HEK293 (cell line): Measurements from ENCODE around the gene TBXA2R.

Experiments
- CTCF ChIA-PET: fragments of 350-600 bp; formaldehyde crosslinking; extraction: SDS; loops from one replicate; lab custom pipeline; 2021; ENCODE audit warnings: antibody characterized with exemption; lab: Yijun Ruan, JAX
- POLR2A ChIA-PET: fragments of 300-600 bp; formaldehyde crosslinking; extraction: SDS; loops from one replicate; lab custom pipeline; 2020; ENCODE audit warnings: antibody characterized with exemption, inconsistent platforms; lab: Yijun Ruan, JAX
- H3K27ac ChIP-seq: fragments of 200-500 bp; sonication (Bioruptor generic); 2 replicates; pipeline ENCODE4 v1.5.1; 2014; ENCODE audit warnings: low read depth, low read length, control low read depth, inconsistent platforms; ENCODE audit errors: extremely low read depth
- H3K36me3 ChIP-seq, 2 experiments: fragments of 200-500 bp in 1 of 2; sonication (Bioruptor generic) in 1 of 2; 1 replicate in 1 of 2; 2 replicates in 1 of 2; pipeline ENCODE4 v1.5.1; 2014 to 2017; ENCODE audit warnings: inconsistent platforms in 2 of 2, low read length in 2 of 2; ENCODE audit not compliant: control insufficient read depth in 2 of 2, insufficient read depth in 1 of 2
- H3K4me1 ChIP-seq: fragments of 200-500 bp; sonication (Bioruptor generic); 2 replicates; pipeline ENCODE4 v1.5.1; 2014; ENCODE audit warnings: mild to moderate bottlenecking, low read length, inconsistent platforms; ENCODE audit not compliant: control insufficient read depth, insufficient read depth
- H3K4me3 ChIP-seq: 2 replicates; pipeline ENCODE4 v1.5.1; 2011; ENCODE audit warnings: low read depth, mild to moderate bottlenecking, control low read depth, low read length, moderate library complexity
- H3K9me3 ChIP-seq: fragments of 200-500 bp; sonication (Bioruptor generic); 2 replicates; pipeline ENCODE4 v1.5.1; 2014; ENCODE audit warnings: low read depth, low read length, inconsistent platforms; ENCODE audit not compliant: control insufficient read depth, insufficient read depth
- GLIS1 ChIP-seq: fragments of 450-650 bp; formaldehyde crosslinking; IDR thresholded peaks from 2 replicates; pipeline ENCODE4 v1.5.1; 2016; ENCODE audit warnings: missing biosample characterization, missing genetic modification characterization
- GLIS2 ChIP-seq: fragments of 450-650 bp; formaldehyde crosslinking; IDR thresholded peaks from 2 replicates; pipeline ENCODE4 v1.5.1; 2016; ENCODE audit warnings: missing biosample characterization, missing genetic modification characterization
- KLF1 ChIP-seq: fragments of 450-650 bp; formaldehyde crosslinking; IDR thresholded peaks from 2 replicates; pipeline ENCODE4 v1.5.1; 2016; ENCODE audit warnings: missing biosample characterization, missing genetic modification characterization
- KLF7 ChIP-seq: fragments of 450-650 bp; formaldehyde crosslinking; IDR thresholded peaks from 2 replicates; pipeline ENCODE4 v1.5.1; 2016; ENCODE audit warnings: missing biosample characterization, missing genetic modification characterization, borderline replicate concordance
- ZFHX2 ChIP-seq: fragments of 450-650 bp; formaldehyde crosslinking; conservative IDR thresholded peaks from 2 replicates; pipeline ENCODE4 v1.5.1; 2016; ENCODE audit warnings: missing biosample characterization, missing genetic modification characterization
- ZFP69B ChIP-seq: fragments of 450-650 bp; formaldehyde crosslinking; IDR thresholded peaks from 2 replicates; pipeline ENCODE4 v1.5.1; 2016; ENCODE audit warnings: missing biosample characterization, missing genetic modification characterization
- ZIC2 ChIP-seq: fragments of 450-650 bp; formaldehyde crosslinking; IDR thresholded peaks from 2 replicates; pipeline ENCODE4 v1.5.1; 2016; ENCODE audit warnings: missing biosample characterization, missing genetic modification characterization
- ZNF324 ChIP-seq: fragments of 450-650 bp; formaldehyde crosslinking; IDR thresholded peaks from 2 replicates; pipeline ENCODE4 v1.5.1; 2016; ENCODE audit warnings: missing biosample characterization, missing genetic modification characterization
- ZNF335 ChIP-seq: fragments of 450-650 bp; formaldehyde crosslinking; conservative IDR thresholded peaks from 2 replicates; pipeline ENCODE4 v1.5.1; 2016; ENCODE audit warnings: missing biosample characterization, missing genetic modification characterization
- ZNF341 ChIP-seq: fragments of 450-650 bp; formaldehyde crosslinking; IDR thresholded peaks from 2 replicates; pipeline ENCODE4; 2016; ENCODE audit warnings: low read depth, missing biosample characterization, missing genetic modification characterization
- ZNF354C ChIP-seq: fragments of 450-650 bp; formaldehyde crosslinking; IDR thresholded peaks from 2 replicates; pipeline ENCODE4 v1.5.1; 2016; ENCODE audit warnings: missing biosample characterization, missing genetic modification characterization, low read depth, borderline replicate concordance
- ZNF37A ChIP-seq: fragments of 450-650 bp; IDR thresholded peaks from 2 replicates; pipeline ENCODE4 v1.5.1; 2018; ENCODE audit warnings: missing biosample characterization, missing genetic modification characterization
- ZNF423 ChIP-seq: fragments of 450-650 bp; formaldehyde crosslinking; IDR thresholded peaks from 2 replicates; pipeline ENCODE4 v1.5.1; 2016; ENCODE audit warnings: missing biosample characterization, missing genetic modification characterization
- ZNF501 ChIP-seq: fragments of 450-650 bp; formaldehyde crosslinking; IDR thresholded peaks from 2 replicates; pipeline ENCODE4 v1.5.1; 2016; ENCODE audit warnings: missing biosample characterization, missing genetic modification characterization
- ZNF571 ChIP-seq: fragments of 450-650 bp; formaldehyde crosslinking; IDR thresholded peaks from 2 replicates; pipeline ENCODE4 v1.5.0; 2017; ENCODE audit warnings: missing biosample characterization, missing genetic modification characterization
- ZNF600 ChIP-seq: fragments of 450-650 bp; formaldehyde crosslinking; IDR thresholded peaks from 2 replicates; pipeline ENCODE4 v1.5.1; 2016; ENCODE audit warnings: missing biosample characterization, missing genetic modification characterization
- ZNF654 ChIP-seq: fragments of 450-650 bp; formaldehyde crosslinking; IDR thresholded peaks from 2 replicates; pipeline ENCODE4 v1.5.1; 2016; ENCODE audit warnings: low read depth, missing biosample characterization, missing genetic modification characterization
- ZNF837 ChIP-seq: fragments of 450-650 bp; formaldehyde crosslinking; IDR thresholded peaks from 2 replicates; pipeline ENCODE4 v1.5.1; 2016; ENCODE audit warnings: missing biosample characterization, missing genetic modification characterization
- TF ChIP-seq, protein P1 (sequence below): fragments of 450-650 bp; formaldehyde crosslinking; conservative IDR thresholded peaks from 2 replicates; pipeline ENCODE4 v1.5.1; 2016; ENCODE audit warnings: low read depth, missing biosample characterization, missing genetic modification characterization
- TF ChIP-seq, protein P2 (sequence below): fragments of 450-650 bp; formaldehyde crosslinking; IDR thresholded peaks from 2 replicates; pipeline ENCODE4 v1.5.1; 2016; ENCODE audit warnings: missing biosample characterization, missing genetic modification characterization
- TF ChIP-seq, protein P3 (sequence below): fragments of 450-650 bp; formaldehyde crosslinking; IDR thresholded peaks from 2 replicates; pipeline ENCODE4 v1.5.1; 2016; ENCODE audit warnings: missing biosample characterization, missing genetic modification characterization
- TF ChIP-seq, protein P4 (sequence below): fragments of 450-650 bp; formaldehyde crosslinking; IDR thresholded peaks from 2 replicates; pipeline ENCODE4 v1.5.1; 2016; ENCODE audit warnings: missing biosample characterization, missing genetic modification characterization

Gene TBXA2R

DNA sequence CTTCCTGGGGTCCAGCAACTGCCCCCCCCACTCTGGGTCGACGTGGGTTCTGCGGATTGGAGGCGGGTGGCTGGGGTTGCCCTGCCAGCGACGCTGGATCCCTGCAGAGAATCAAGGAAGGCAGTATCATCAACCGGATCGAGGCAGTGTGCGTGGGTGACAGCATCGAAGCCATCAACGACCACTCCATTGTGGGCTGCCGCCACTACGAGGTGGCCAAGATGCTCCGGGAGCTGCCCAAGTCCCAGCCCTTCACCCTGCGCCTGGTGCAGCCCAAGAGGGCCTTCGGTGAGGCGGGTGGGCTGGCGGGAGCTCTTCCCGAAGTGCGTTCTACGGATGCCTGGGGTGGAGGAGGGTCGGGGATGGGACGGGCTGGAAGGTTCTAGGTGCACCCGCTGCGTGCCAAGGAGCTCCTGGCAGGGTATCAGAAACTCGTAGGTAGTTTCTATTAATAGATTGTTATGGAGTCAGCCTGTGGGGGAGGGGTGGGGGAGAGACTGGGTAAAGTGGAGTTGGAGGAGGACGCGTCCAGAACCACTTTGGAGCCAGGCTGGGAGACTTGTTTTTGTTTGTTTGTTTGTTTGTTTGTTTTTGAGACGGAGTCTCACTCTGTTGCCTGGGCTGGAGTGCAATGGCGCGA lies 19.8 kb downstream of the TBXA2R start:
- ChIA-PET CTCF (interaction anchor here (0.8 to 1.8 kb wide), 4 partner anchors 11 to 85 kb away, joined by 3 to 6 read pairs (median 4); partner anchors contain the start of gene HMG20B), POLR2A (interaction anchor here (0.9 kb wide), 1 partner anchor 250 kb away, joined by 3 read pairs; no protein-coding TSS in a partner anchor)
- no peaks in the 10 kb centered on the region for H3K9me3 ChIP-seq
- no peaks in the 10 kb centered on the region for H3K4me1 ChIP-seq
- TF ChIP-seq ZFP69B (tag by site-specific recombination) = no peak
- peak; percentile 36 for TF ChIP-seq ZNF600 (tag by site-specific recombination)
- TF ChIP-seq ZNF354C = no peak
- peak; percentile 30; the same call in 1 of the 2 replicates for TF ChIP-seq ZFHX2
- H3K36me3 ChIP-seq = no peaks in the 10 kb centered on the region
- no peak overlapping the region for H3K4me3 ChIP-seq
- H3K27ac ChIP-seq = no peak overlapping the region

DNA sequence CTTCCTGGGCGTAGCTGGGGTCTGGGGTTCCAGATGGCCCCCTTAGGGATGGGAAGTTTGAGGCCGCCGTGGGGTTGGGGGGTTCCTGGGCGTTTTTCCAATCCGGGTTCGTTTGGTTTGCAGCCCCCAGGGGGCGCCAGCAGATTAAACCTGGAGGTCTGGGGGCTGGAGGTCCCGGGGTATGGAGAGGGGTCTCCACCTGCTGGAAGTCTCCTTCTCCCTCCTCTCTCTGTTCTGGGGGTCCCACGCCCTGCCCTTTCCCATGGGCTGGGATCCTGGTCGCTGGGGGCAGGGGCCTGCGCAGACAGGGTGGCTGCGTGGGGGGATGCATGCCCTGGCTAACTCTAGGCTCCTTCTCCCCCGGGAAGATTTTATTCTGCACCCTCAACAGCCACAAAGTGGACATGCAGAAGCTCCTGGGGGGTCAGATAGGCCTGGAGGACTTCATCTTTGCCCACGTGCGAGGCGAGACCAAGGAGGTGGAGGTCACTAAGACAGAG lies 20.5 kb downstream of the TBXA2R start:
- no peaks in the 10 kb centered on the region for H3K4me1 ChIP-seq
- no peak overlapping the region for H3K4me3 ChIP-seq
- CTCF ChIA-PET = interaction anchor here (0.7 to 1.8 kb wide), 8 partner anchors 10 to 200 kb away, joined by 3 to 6 read pairs (median 3); partner anchors contain the start of gene HMG20B
- POLR2A ChIA-PET = interaction anchor here (2.2 kb wide), 1 partner anchor 12 kb away, joined by 13 read pairs; no protein-coding TSS in a partner anchor
- no peaks in the 10 kb centered on the region for H3K36me3 ChIP-seq
- no peaks in the 10 kb centered on the region for H3K9me3 ChIP-seq
- TF ChIP-seq, protein P1, sequence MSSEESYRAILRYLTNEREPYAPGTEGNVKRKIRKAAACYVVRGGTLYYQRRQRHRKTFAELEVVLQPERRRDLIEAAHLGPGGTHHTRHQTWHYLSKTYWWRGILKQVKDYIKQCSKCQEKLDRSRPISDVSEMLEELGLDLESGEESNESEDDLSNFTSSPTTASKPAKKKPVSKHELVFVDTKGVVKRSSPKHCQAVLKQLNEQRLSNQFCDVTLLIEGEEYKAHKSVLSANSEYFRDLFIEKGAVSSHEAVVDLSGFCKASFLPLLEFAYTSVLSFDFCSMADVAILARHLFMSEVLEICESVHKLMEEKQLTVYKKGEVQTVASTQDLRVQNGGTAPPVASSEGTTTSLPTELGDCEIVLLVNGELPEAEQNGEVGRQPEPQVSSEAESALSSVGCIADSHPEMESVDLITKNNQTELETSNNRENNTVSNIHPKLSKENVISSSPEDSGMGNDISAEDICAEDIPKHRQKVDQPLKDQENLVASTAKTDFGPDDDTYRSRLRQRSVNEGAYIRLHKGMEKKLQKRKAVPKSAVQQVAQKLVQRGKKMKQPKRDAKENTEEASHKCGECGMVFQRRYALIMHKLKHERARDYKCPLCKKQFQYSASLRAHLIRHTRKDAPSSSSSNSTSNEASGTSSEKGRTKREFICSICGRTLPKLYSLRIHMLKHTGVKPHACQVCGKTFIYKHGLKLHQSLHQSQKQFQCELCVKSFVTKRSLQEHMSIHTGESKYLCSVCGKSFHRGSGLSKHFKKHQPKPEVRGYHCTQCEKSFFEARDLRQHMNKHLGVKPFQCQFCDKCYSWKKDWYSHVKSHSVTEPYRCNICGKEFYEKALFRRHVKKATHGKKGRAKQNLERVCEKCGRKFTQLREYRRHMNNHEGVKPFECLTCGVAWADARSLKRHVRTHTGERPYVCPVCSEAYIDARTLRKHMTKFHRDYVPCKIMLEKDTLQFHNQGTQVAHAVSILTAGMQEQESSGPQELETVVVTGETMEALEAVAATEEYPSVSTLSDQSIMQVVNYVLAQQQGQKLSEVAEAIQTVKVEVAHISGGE = no peak
- TF ChIP-seq KLF1 (tag by site-specific recombination) (no peak), ZNF571 (tag by site-specific recombination) (no peak), KLF7 (tag by site-specific recombination) (no peak)
- TF ChIP-seq, protein P2, sequence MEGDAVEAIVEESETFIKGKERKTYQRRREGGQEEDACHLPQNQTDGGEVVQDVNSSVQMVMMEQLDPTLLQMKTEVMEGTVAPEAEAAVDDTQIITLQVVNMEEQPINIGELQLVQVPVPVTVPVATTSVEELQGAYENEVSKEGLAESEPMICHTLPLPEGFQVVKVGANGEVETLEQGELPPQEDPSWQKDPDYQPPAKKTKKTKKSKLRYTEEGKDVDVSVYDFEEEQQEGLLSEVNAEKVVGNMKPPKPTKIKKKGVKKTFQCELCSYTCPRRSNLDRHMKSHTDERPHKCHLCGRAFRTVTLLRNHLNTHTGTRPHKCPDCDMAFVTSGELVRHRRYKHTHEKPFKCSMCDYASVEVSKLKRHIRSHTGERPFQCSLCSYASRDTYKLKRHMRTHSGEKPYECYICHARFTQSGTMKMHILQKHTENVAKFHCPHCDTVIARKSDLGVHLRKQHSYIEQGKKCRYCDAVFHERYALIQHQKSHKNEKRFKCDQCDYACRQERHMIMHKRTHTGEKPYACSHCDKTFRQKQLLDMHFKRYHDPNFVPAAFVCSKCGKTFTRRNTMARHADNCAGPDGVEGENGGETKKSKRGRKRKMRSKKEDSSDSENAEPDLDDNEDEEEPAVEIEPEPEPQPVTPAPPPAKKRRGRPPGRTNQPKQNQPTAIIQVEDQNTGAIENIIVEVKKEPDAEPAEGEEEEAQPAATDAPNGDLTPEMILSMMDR (tag by site-specific recombination) = peak; percentile 31; the same call in 1 of the 2 replicates
- TF ChIP-seq, protein P3, sequence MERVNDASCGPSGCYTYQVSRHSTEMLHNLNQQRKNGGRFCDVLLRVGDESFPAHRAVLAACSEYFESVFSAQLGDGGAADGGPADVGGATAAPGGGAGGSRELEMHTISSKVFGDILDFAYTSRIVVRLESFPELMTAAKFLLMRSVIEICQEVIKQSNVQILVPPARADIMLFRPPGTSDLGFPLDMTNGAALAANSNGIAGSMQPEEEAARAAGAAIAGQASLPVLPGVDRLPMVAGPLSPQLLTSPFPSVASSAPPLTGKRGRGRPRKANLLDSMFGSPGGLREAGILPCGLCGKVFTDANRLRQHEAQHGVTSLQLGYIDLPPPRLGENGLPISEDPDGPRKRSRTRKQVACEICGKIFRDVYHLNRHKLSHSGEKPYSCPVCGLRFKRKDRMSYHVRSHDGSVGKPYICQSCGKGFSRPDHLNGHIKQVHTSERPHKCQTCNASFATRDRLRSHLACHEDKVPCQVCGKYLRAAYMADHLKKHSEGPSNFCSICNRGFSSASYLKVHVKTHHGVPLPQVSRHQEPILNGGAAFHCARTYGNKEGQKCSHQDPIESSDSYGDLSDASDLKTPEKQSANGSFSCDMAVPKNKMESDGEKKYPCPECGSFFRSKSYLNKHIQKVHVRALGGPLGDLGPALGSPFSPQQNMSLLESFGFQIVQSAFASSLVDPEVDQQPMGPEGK (tag by site-specific recombination) = peak; percentile 34; the same call in 1 of the 2 replicates
- TF ChIP-seq, all 188 proteins: peak for 2
- no peak overlapping the region for H3K27ac ChIP-seq

DNA sequence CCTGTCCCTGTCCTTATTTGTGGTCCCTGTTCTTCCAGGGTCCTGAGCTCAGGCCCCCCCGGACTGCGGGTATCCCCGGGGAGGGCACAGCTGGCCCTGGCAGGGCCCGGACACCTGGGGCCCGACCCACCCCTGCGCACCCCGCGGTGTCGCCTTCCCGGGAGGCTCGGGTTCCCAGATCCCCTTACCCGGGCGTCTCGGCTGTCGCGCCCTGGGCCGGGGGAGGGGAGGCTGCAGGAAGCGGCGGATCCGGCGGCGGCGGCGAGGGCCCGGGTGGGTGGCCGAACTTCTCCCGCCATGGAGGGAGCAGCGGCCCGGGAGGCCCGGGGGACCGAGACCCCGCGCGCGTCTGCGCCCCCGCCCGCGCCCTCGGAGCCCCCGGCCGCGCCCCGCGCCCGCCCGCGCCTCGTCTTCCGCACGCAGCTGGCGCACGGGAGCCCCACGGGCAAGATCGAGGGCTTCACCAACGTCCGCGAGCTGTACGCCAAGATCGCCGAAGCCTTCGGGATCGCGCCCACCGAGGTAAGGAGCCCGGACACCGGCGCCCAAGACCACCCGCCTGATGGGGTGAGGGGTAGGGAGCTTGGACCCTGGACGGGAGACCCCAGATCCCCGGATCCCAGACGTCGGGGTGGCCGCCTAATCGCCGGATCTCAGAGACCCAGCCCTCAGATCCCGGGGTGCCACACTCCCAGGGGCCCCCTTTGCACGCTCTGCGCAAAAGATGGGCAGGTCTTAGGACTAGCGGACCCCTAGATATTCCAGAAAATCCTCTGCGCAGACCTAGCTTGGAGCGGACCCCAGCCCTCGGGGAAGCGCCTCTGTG lies 21.2 kb downstream of the TBXA2R start, which contains the start of gene GIPC3:
TSS of gene GIPC3 (plus strand) at position 178 of the 826 bp plus-strand sequence. CDS start at position 298, 120 bp downstream.
- H3K4me1 ChIP-seq = no peaks in the 10 kb centered on the region
- ChIA-PET POLR2A (interaction anchor here (2.2 kb wide), 1 partner anchor 12 kb away, joined by 13 read pairs; no protein-coding TSS in a partner anchor), CTCF (interaction anchor here (0.7 to 1.8 kb wide), 7 partner anchors 10 to 200 kb away, joined by 3 to 6 read pairs (median 3); no protein-coding TSS in a partner anchor)
- H3K36me3 ChIP-seq = no peaks in the 10 kb centered on the region
- no peaks in the 10 kb centered on the region for H3K9me3 ChIP-seq
- TF ChIP-seq, protein P4, sequence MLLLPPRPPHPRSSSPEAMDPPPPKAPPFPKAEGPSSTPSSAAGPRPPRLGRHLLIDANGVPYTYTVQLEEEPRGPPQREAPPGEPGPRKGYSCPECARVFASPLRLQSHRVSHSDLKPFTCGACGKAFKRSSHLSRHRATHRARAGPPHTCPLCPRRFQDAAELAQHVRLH (tag by site-specific recombination) = no peak
- TF ChIP-seq GLIS1 (tag by site-specific recombination) (peak; percentile 70), ZNF654 (no peak), ZIC2 (tag by site-specific recombination) (peak; percentile 20; the same call in 1 of the 2 replicates), GLIS2 (tag by site-specific recombination) (0 out of 2 replicates have a peak, but pooled peaks have one; percentile 17), ZFHX2 (no peak), ZNF501 (tag by site-specific recombination) (no peak), ZNF341 (tag by site-specific recombination) (no peak), ZNF324 (tag by site-specific recombination) (no peak), ZNF37A (tag by site-specific recombination) (no peak), ZNF335 (tag by site-specific recombination) (no peak), ZNF423 (tag by site-specific recombination) (0 out of 2 replicates have a peak, but pooled peaks have one; percentile 32), ZNF837 (tag by site-specific recombination) (no peak)
- H3K27ac ChIP-seq = no peak within 1 kb of the TSS
- H3K4me3 ChIP-seq = no peak within 1 kb of the TSS
